Fibroblast of villous mesenchyme (primary cell): ENCODE results near the gene CNTD1. TPM values are rescaled to one million over a fixed set of nuclear protein-coding genes. Genes with fewer than 3 reads are reported as not detected.
A peak's percentile ranks its signal among the peaks of the same experiment; 100 is the strongest.

Experiments
- DNase-seq: peaks from one replicate; pipeline ENCODE4 v3.0.0-alpha.2; 2010; ENCODE audit warnings: low read depth
- H3K4me3 ChIP-seq: 2 replicates; pipeline ENCODE4 v1.5.1; 2011; ENCODE audit warnings: low read depth, mild to moderate bottlenecking, low read length
- CTCF ChIP-seq: IDR thresholded peaks from 2 replicates; pipeline ENCODE4 v1.5.1; 2012; ENCODE audit warnings: low read depth, mild to moderate bottlenecking, low read length; ENCODE audit not compliant: insufficient read depth
- total RNA-seq: library from RNA; depleted of rRNA; stranded (reverse); fragments of >200 nt; gene quantifications from 2 replicates; pipeline ENCODE4 v1.2.3, GENCODE V29; 2012

The CNTD1 gene
- total RNA-seq, 1 donor = not detected

GRCh38 chr17:42843358-42843934 lies 44.8 kb downstream of the CNTD1 start:
- peak; percentile 76 for DNase-seq
- peak; percentile 100 for TF ChIP-seq CTCF
- no peak overlapping the region for H3K4me3 ChIP-seq

- no peak for TF ChIP-seq CTCF
- H3K4me3 ChIP-seq = no peak within 1 kb of the TSS
- no peak for DNase-seq
Measured at GRCh38 chr17:42844271-42844670, 45.6 kb downstream of the CNTD1 start, which contains the start of gene AOC2. Gene AOC2 (plus strand): TSS chr17:42844580. CDS start chr17:42844627, 47 bp downstream.

GRCh38 chr17:42844761-42845555 lies 46.3 kb downstream of the CNTD1 start:
- TF ChIP-seq CTCF = no peak

GRCh38 chr17:42845556-42845917 lies 46.9 kb downstream of the CNTD1 start:
- no peak for DNase-seq
- no peak for TF ChIP-seq CTCF
- H3K4me3 ChIP-seq = no peak overlapping the region

More at GRCh38 chr17:42844761-42845555, 46.3 kb downstream of the CNTD1 start:
- DNase-seq = no peak
- H3K4me3 ChIP-seq = no peak overlapping the region

GRCh38 chr17:42845918-42846593 lies 47.4 kb downstream of the CNTD1 start:
- DNase-seq = no peak
- no peak for TF ChIP-seq CTCF
- no peak overlapping the region for H3K4me3 ChIP-seq

- peak; percentile 38 for DNase-seq
- TF ChIP-seq CTCF = no peak
- no peak overlapping the region for H3K4me3 ChIP-seq
Measured at GRCh38 chr17:42846594-42847280, 48.1 kb downstream of the CNTD1 start.
